HG03280 (cell line): ENCODE measurements around the gene CA5B.
"Not testable (repeated sequence)": the region's sequence is repeated elsewhere in the genome, so short reads cannot be mapped to it uniquely, and the experiment has no call there.

Source experiments
- ATAC-seq: cut with Tn5 transposase; IDR thresholded peaks from one replicate; pipeline ENCODE4 v1.9.1; 2021; ENCODE audit warnings: mild to moderate bottlenecking, moderate library complexity; ENCODE audit not compliant: unreplicated experiment

CA5B gene

GRCh38 chrX:15747626-15748173 is 9.6 kb downstream of the CA5B start:
- no peak for ATAC-seq

GRCh38 chrX:15748841-15749240 is 10.8 kb downstream of the CA5B start:
- no peak for ATAC-seq

GRCh38 chrX:15749642-15750610 is 11.9 kb downstream of the CA5B start:
- ATAC-seq, result peak; percentile 85

- no peak for ATAC-seq
These were observed 12.6 kb downstream of the CA5B start for GRCh38 chrX:15750611-15751154.

- no peak for ATAC-seq
These were observed 13.2 kb downstream of the CA5B start for GRCh38 chrX:15751155-15751819.

- no peak for ATAC-seq
These were observed 17.0 kb downstream of the CA5B start for GRCh38 chrX:15755091-15755490.

- ATAC-seq, result no peak
These were observed 20.1 kb downstream of the CA5B start for GRCh38 chrX:15758140-15758539.

- ATAC-seq, result not testable (repeated sequence)
These were observed 21.8 kb downstream of the CA5B start for GRCh38 chrX:15759886-15760285.

- ATAC-seq, result no peak
These were observed 23.6 kb downstream of the CA5B start for GRCh38 chrX:15761564-15762191.

GRCh38 chrX:15769300-15769954 is 31.4 kb downstream of the CA5B start:
- ATAC-seq, result no peak

- peak; percentile 80 for ATAC-seq
These were observed 44.1 kb downstream of the CA5B start for GRCh38 chrX:15781961-15782699.

GRCh38 chrX:15785176-15785750 is 47.2 kb downstream of the CA5B start:
- ATAC-seq, result no peak

- no peak for ATAC-seq
These were observed 48.8 kb downstream of the CA5B start for GRCh38 chrX:15786915-15787314.

- peak; percentile 92 for ATAC-seq
These were observed 52.1 kb downstream of the CA5B start, which contains the start of gene ZRSR2 for GRCh38 chrX:15789979-15790768. ZRSR2 (plus strand) TSS chrX:15790484; CDS start chrX:15790496, 12 bp downstream.

- ATAC-seq, result peak; percentile 19
These were observed 52.8 kb downstream of the CA5B start for GRCh38 chrX:15790769-15791290.

- ATAC-seq, result no peak
These were observed 59.6 kb downstream of the CA5B start for GRCh38 chrX:15797707-15798106.

GRCh38 chrX:15804563-15804962 is 66.5 kb downstream of the CA5B start:
- ATAC-seq, result no peak

GRCh38 chrX:15808254-15808653 is 70.2 kb downstream of the CA5B start:
- ATAC-seq, result no peak
